ENCODE measurements around the gene ADCYAP1R1.

GRCh38 chr7:31074403-31075085 is 22.4 kb downstream of the ADCYAP1R1 start:
- TF ChIP-seq ZBTB7A (IDR thresholded peaks at IDR 0.05; ENCODE audit: low read depth) (no peak), CEBPB (IDR thresholded peaks at IDR 0.05) (no peak), TAF1 (IDR thresholded peaks at IDR 0.05; ENCODE audit: low read depth) (no peak), RAD21 (IDR thresholded peaks at IDR 0.05; ENCODE audit: low read depth) (no peak), USF1 (IDR thresholded peaks at IDR 0.05) (no peak), YY1 (IDR thresholded peaks at IDR 0.05; ENCODE audit: low read depth) (no peak), NFIC (IDR thresholded peaks at IDR 0.05) (no peak), EP300 (IDR thresholded peaks at IDR 0.05; ENCODE audit: borderline replicate concordance) (no peak), CREB1 (IDR thresholded peaks at IDR 0.05; ENCODE audit: low read depth) (no peak), TEAD4 (IDR thresholded peaks at IDR 0.05) (no peak), TCF12 (IDR thresholded peaks at IDR 0.05; ENCODE audit: low read depth) (no peak)
- TF ChIP-seq, protein P1, sequence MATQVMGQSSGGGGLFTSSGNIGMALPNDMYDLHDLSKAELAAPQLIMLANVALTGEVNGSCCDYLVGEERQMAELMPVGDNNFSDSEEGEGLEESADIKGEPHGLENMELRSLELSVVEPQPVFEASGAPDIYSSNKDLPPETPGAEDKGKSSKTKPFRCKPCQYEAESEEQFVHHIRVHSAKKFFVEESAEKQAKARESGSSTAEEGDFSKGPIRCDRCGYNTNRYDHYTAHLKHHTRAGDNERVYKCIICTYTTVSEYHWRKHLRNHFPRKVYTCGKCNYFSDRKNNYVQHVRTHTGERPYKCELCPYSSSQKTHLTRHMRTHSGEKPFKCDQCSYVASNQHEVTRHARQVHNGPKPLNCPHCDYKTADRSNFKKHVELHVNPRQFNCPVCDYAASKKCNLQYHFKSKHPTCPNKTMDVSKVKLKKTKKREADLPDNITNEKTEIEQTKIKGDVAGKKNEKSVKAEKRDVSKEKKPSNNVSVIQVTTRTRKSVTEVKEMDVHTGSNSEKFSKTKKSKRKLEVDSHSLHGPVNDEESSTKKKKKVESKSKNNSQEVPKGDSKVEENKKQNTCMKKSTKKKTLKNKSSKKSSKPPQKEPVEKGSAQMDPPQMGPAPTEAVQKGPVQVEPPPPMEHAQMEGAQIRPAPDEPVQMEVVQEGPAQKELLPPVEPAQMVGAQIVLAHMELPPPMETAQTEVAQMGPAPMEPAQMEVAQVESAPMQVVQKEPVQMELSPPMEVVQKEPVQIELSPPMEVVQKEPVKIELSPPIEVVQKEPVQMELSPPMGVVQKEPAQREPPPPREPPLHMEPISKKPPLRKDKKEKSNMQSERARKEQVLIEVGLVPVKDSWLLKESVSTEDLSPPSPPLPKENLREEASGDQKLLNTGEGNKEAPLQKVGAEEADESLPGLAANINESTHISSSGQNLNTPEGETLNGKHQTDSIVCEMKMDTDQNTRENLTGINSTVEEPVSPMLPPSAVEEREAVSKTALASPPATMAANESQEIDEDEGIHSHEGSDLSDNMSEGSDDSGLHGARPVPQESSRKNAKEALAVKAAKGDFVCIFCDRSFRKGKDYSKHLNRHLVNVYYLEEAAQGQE (IDR thresholded peaks at IDR 0.05; ENCODE audit: low read depth) = no peak
- TF ChIP-seq, protein P2, sequence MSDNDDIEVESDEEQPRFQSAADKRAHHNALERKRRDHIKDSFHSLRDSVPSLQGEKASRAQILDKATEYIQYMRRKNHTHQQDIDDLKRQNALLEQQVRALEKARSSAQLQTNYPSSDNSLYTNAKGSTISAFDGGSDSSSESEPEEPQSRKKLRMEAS (IDR thresholded peaks at IDR 0.05) = no peak
